Activated CD8-positive, alpha-beta T cell treated with anti-CD3 and anti-CD28 coated beads for 36 hours (primary cell): ENCODE measurements around the gene TMEM263. TPM values are rescaled to one million over a fixed set of nuclear protein-coding genes. Genes with fewer than 3 reads are reported as not detected.
"Not testable (repeated sequence)": the region's sequence is repeated elsewhere in the genome, so short reads cannot be mapped to it uniquely, and the experiment has no call there.

Experiments
- ATAC-seq: fragments of 200-7000 bp; cut with Tn5 transposase; one replicate; pipeline ENCODE4 v1.10.0; 2021; ENCODE audit warnings: mild to moderate bottlenecking, moderate library complexity
- CTCF ChIA-PET: fragments of 350-600 bp; sonication (Branson Sonifier 250); formaldehyde crosslinking; loops from one replicate; lab custom pipeline; 2021; ENCODE audit warnings: antibody characterized with exemption; lab: Charles Lee
- POLR2A ChIA-PET: fragments of 350-600 bp; sonication (Branson Sonifier 250); formaldehyde crosslinking; loops from one replicate; lab custom pipeline; 2021; ENCODE audit warnings: antibody characterized with exemption; lab: Charles Lee
- DNase-seq: peaks from one replicate; pipeline ENCODE4 v3.0.0-alpha.2; 2020
- H3K27ac Mint-ChIP-seq: one replicate; pipeline ENCODE4 v1.8.0; 2021; ENCODE audit warnings: mild to moderate bottlenecking, mixed read lengths
- H3K27me3 Mint-ChIP-seq: one replicate; pipeline ENCODE4 v1.8.0; 2021; ENCODE audit warnings: mixed read lengths
- H3K36me3 Mint-ChIP-seq: one replicate; pipeline ENCODE4 v1.8.0; 2021; ENCODE audit warnings: low read depth, mixed read lengths
- H3K4me1 Mint-ChIP-seq: one replicate; pipeline ENCODE4 v1.8.0; 2021; ENCODE audit warnings: low read depth, mixed read lengths
- H3K4me3 Mint-ChIP-seq: one replicate; pipeline ENCODE4 v1.8.0; 2021; ENCODE audit warnings: mild to moderate bottlenecking, moderate library complexity, mixed read lengths
- H3K9me3 Mint-ChIP-seq: one replicate; pipeline ENCODE4 v1.8.0; 2021; ENCODE audit warnings: mixed read lengths
- CTCF ChIP-seq: fragments of 200-600 bp; IDR thresholded peaks from one replicate; pipeline ENCODE4 v1.8.0; 2022; ENCODE audit warnings: antibody characterized with exemption, mild to moderate bottlenecking
- intact Hi-C: fragments of 100-400 bp; cut with micrococcal nuclease; formaldehyde crosslinking; loops from one replicate; pipeline ENCODE4 v1.10.0; 2022
- total RNA-seq, 2 experiments: library from RNA; stranded (reverse); gene quantifications; one replicate each; pipeline ENCODE4 v1.2.3, GENCODE V29; 2021

The TMEM263 gene
- total RNA-seq, 2 experiments from 2014 or later = 43.5 to 46.5 TPM

- Mint-ChIP-seq H3K4me1 (peaks cover 14% of the 10 kb centered on the region), H3K27ac (no peak overlapping the region), H3K27me3 (peaks cover 4% of the 10 kb centered on the region), H3K36me3 (no peaks in the 10 kb centered on the region), H3K9me3 (no peaks in the 10 kb centered on the region), H3K4me3 (no peak overlapping the region)
- ATAC-seq (no peak), DNase-seq (no peak)
- no peak for TF ChIP-seq CTCF
- intact Hi-C loops = loop anchor here (5.0 kb wide), 2 partner anchors 235 to 530 kb away; no protein-coding TSS in a partner anchor
- POLR2A ChIA-PET = no interaction called here
- CTCF ChIA-PET = interaction anchor here (1.5 to 3.8 kb wide), 2 partner anchors 8 to 560 kb away, joined by 4 to 27 read pairs; partner anchors contain the start of gene POLR3B
These were observed 38.2 kb upstream of the TMEM263 start for GRCh38 chr12:106917503-106917902.

GRCh38 chr12:106918746-106919145 lies 37.0 kb upstream of the TMEM263 start:
- no peaks in the 10 kb centered on the region for H3K36me3 Mint-ChIP-seq
- ChIA-PET POLR2A (no interaction called here), CTCF (interaction anchor here (1.0 to 3.8 kb wide), 13 partner anchors 9 to 541 kb away, joined by 3 to 27 read pairs (median 4); no protein-coding TSS in a partner anchor)
- intact Hi-C loops = loop anchor here (5.0 kb wide), 2 partner anchors 236 to 531 kb away; no protein-coding TSS in a partner anchor
- ATAC-seq (no peak), DNase-seq (peak; percentile 22)
- H3K4me1 Mint-ChIP-seq = peaks cover 14% of the 10 kb centered on the region
- peak; percentile 31 for TF ChIP-seq CTCF
- H3K4me3 Mint-ChIP-seq = no peak overlapping the region
- peaks cover 6% of the 10 kb centered on the region for H3K27me3 Mint-ChIP-seq
- H3K9me3 Mint-ChIP-seq = peaks cover 2% of the 10 kb centered on the region
- H3K27ac Mint-ChIP-seq = no peak overlapping the region

GRCh38 chr12:106919910-106920544 lies 35.7 kb upstream of the TMEM263 start:
- CTCF ChIA-PET = interaction anchor here (0.7 to 3.8 kb wide), 27 partner anchors 11 to 588 kb away, joined by 3 to 27 read pairs (median 4); partner anchors contain the start of gene TMEM263
- ATAC-seq = no peak
- Mint-ChIP-seq H3K27me3 (peaks cover 6% of the 10 kb centered on the region), H3K4me1 (peaks cover 8% of the 10 kb centered on the region), H3K36me3 (no peaks in the 10 kb centered on the region), H3K27ac (no peak overlapping the region), H3K4me3 (no peak overlapping the region), H3K9me3 (peaks cover 4% of the 10 kb centered on the region)
- intact Hi-C loops = loop anchor here (5.0 kb wide), 2 partner anchors 238 to 533 kb away; no protein-coding TSS in a partner anchor
- TF ChIP-seq CTCF = peak; percentile 95
- DNase-seq = peak; percentile 19
- POLR2A ChIA-PET = no interaction called here

- H3K4me1 Mint-ChIP-seq, ATAC-seq, intact Hi-C loops, DNase-seq, POLR2A ChIA-PET, H3K4me3 Mint-ChIP-seq, H3K36me3 Mint-ChIP-seq, H3K27ac Mint-ChIP-seq, H3K27me3 Mint-ChIP-seq, H3K9me3 Mint-ChIP-seq: not testable (repeated sequence)
- CTCF ChIA-PET = interaction anchor here (0.7 to 1.5 kb wide), 4 partner anchors 17 to 533 kb away, joined by 3 read pairs; no protein-coding TSS in a partner anchor
These were observed 33.7 kb upstream of the TMEM263 start for GRCh38 chr12:106921976-106922375.

GRCh38 chr12:106923594-106923993 lies 32.1 kb upstream of the TMEM263 start:
- H3K4me1 Mint-ChIP-seq, H3K4me3 Mint-ChIP-seq, H3K36me3 Mint-ChIP-seq, ATAC-seq, intact Hi-C loops, DNase-seq, H3K27ac Mint-ChIP-seq, H3K9me3 Mint-ChIP-seq, H3K27me3 Mint-ChIP-seq, POLR2A ChIA-PET: not testable (repeated sequence)
- CTCF ChIA-PET = interaction anchor here (1.4 kb wide), 1 partner anchor 182 kb away, joined by 3 read pairs; no protein-coding TSS in a partner anchor
